Kidney (tissue), 14 donors: Measurements from ENCODE around the gene DOK7. TPM values are rescaled to one million over a fixed set of nuclear protein-coding genes. Genes with fewer than 3 reads are reported as not detected.

Source experiments
- DNase-seq, 5 donors: peaks; one replicate each; pipeline ENCODE4 v3.0.0-alpha.2; 2013 to 2020
- FAIRE-seq: peaks from 2 replicates; lab custom pipeline; 2012; peaks lifted over from hg19 to GRCh38; lab: Jason Lieb, UNC
- H3K27ac ChIP-seq, 2 donors: one replicate each; pipeline ENCODE4 v1.7.0; 2013; ENCODE audit warnings: low read depth in 2 of 2, low read length in 2 of 2, inconsistent platforms in 1 of 2
- H3K27me3 ChIP-seq: one replicate; pipeline ENCODE4 v1.7.1; 2013; ENCODE audit warnings: low read length, inconsistent platforms; ENCODE audit not compliant: control insufficient read depth, insufficient read depth
- H3K36me3 ChIP-seq, 3 donors: one replicate each; pipeline versions ENCODE4 v1.7.0 to v1.7.1; 2013; ENCODE audit warnings: low read length in 3 of 3, control low read depth in 1 of 3, inconsistent platforms in 1 of 3; ENCODE audit not compliant: insufficient read depth in 3 of 3, control insufficient read depth in 2 of 3
- H3K4me1 ChIP-seq, 3 donors: one replicate each; pipeline versions ENCODE4 v1.7.0 to v1.7.1; 2013; ENCODE audit warnings: low read length in 3 of 3, inconsistent platforms in 1 of 3, low read depth in 1 of 3; ENCODE audit not compliant: control insufficient read depth in 2 of 3, insufficient read depth in 2 of 3
- H3K4me3 ChIP-seq, 3 donors: one replicate each; pipeline versions ENCODE4 v1.7.0 to v1.8.1; 2013; ENCODE audit warnings: low read length in 3 of 3, control low read depth in 1 of 3, inconsistent platforms in 1 of 3
- H3K9ac ChIP-seq, 3 donors: one replicate each; pipeline versions ENCODE4 v1.7.0 to v1.7.1; 2013; ENCODE audit warnings: low read length in 3 of 3, control low read depth in 1 of 3, inconsistent platforms in 1 of 3
- H3K9me3 ChIP-seq, 3 donors: one replicate each; pipeline versions ENCODE4 v1.7.0 to v1.7.1; 2013; ENCODE audit warnings: low read length in 3 of 3, control low read depth in 1 of 3, inconsistent platforms in 1 of 3; ENCODE audit not compliant: control insufficient read depth in 2 of 3, insufficient read depth in 1 of 3
- CTCF ChIP-seq: IDR thresholded peaks from 3 replicates; pipeline ENCODE4 v1.5.1; 2012; ENCODE audit warnings: mild to moderate bottlenecking, moderate library complexity, borderline replicate concordance; ENCODE audit not compliant: insufficient read depth; ENCODE audit errors: extremely low read depth
- intact Hi-C: fragments of 100-400 bp; cut with DNase I; formaldehyde crosslinking; loops from one replicate; pipeline ENCODE4 v1.11.1; 2022
- polyA plus RNA-seq: library from polyadenylated mRNA; stranded (reverse); fragments of 350-450 nt; fragmentation: Illumina TruSeq; extraction: RNeasy Lipid Tissue Mini Kit (QIAGEN cat#74804); gene quantifications from one replicate; pipeline ENCODE4 v1.2.3, GENCODE V29; 2014; ENCODE audit warnings: low read depth, low replicate concordance; ENCODE audit not compliant: insufficient read depth
- total RNA-seq: library from RNA; stranded (reverse); fragmentation: NEBNext Ultra II Directional; extraction: Animal tissue kit (Norgen Biotek cat#: 25700); gene quantifications from one replicate; pipeline ENCODE4 v1.2.1, GENCODE V29; 2021
- donor health status: control.
- donor health status: control.
- donor health status: control.
- donor health status: control.
- donor health status: control.
- donor health status: DM: yes; HTN: yes; CAD: no.
- donor health status: Normal renal cell carcinoma (clear cell type).

DOK7 gene
- total and polyA plus RNA-seq, 2 donors from 2014 or later = 1.2 to 7.0 TPM

- no peaks in the 10 kb centered on the region for H3K27me3 ChIP-seq
- no peak overlapping the region for H3K27ac ChIP-seq
- H3K4me1 ChIP-seq = no peaks in the 10 kb centered on the region
- no peak for TF ChIP-seq CTCF
- intact Hi-C loops = no loop called here
- FAIRE-seq = no peak
- H3K9me3 ChIP-seq = no peaks in the 10 kb centered on the region
- H3K9ac ChIP-seq = no peak overlapping the region
- H3K36me3 ChIP-seq = no peaks in the 10 kb centered on the region
- H3K4me3 ChIP-seq = no peak overlapping the region
- peak in 1 of 5 donors; percentile 44 for DNase-seq
These were observed 32.9 kb downstream of the DOK7 start for GRCh38 chr4:3496021-3496420.

- intact Hi-C loops = no loop called here
- no peaks in the 10 kb centered on the region for H3K27me3 ChIP-seq
- H3K4me3 ChIP-seq = no peak overlapping the region
- no peak for FAIRE-seq
- H3K9ac ChIP-seq = no peak overlapping the region
- TF ChIP-seq CTCF = no peak
- H3K4me1 ChIP-seq = peaks cover 0 to under 1% (median 0%) of the 10 kb centered on the region in 3 donors
- H3K9me3 ChIP-seq = no peaks in the 10 kb centered on the region
- H3K36me3 ChIP-seq = no peaks in the 10 kb centered on the region
- DNase-seq = no peak
- no peak overlapping the region for H3K27ac ChIP-seq
These were observed 34.0 kb downstream of the DOK7 start for GRCh38 chr4:3497095-3497494.

GRCh38 chr4:3497523-3498389, 34.6 kb downstream of the DOK7 start:
- Histone ChIP-seq H3K9ac (no peak overlapping the region), H3K27me3 (no peaks in the 10 kb centered on the region), H3K27ac (no peak overlapping the region), H3K4me1 (peaks cover 0 to 2% (median 0%) of the 10 kb centered on the region in 3 donors), H3K36me3 (no peaks in the 10 kb centered on the region), H3K4me3 (no peak overlapping the region), H3K9me3 (no peaks in the 10 kb centered on the region)
- FAIRE-seq (no peak), DNase-seq (no peak)
- TF ChIP-seq CTCF = no peak
- intact Hi-C loops = no loop called here
